Right kidney (tissue), 1 donor: ENCODE data around the gene NTM.
"Not testable (repeated sequence)": the region's sequence is repeated elsewhere in the genome, so short reads cannot be mapped to it uniquely, and the experiment has no call there.

Experiments used
- DNase-seq: peaks from one replicate; pipeline ENCODE4 v3.0.0-alpha.2; 2016

Gene NTM

DNA sequence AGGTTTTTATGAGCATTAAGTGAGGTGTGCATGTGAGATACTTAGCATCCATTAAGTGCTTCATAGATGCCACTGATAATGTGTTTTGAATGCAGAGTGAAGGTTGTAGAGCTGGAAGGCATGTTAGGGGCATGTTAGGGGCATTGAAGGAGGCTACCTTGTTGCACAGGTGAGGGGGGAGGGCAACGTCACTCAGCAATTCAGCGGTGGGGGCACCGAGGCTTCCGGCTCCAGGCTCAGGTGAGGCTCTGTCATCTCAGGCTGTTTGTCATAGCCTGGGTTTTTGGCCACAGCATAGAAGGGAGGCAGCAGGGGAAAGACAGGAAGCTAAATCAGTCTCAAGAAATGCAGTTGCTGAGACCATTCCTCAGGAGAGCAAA lies 299.0 kb downstream of the NTM start:
- no peak for DNase-seq

- no peak for DNase-seq
Measured at GRCh38 chr11:131670876-131671275, 300.5 kb downstream of the NTM start.

DNA sequence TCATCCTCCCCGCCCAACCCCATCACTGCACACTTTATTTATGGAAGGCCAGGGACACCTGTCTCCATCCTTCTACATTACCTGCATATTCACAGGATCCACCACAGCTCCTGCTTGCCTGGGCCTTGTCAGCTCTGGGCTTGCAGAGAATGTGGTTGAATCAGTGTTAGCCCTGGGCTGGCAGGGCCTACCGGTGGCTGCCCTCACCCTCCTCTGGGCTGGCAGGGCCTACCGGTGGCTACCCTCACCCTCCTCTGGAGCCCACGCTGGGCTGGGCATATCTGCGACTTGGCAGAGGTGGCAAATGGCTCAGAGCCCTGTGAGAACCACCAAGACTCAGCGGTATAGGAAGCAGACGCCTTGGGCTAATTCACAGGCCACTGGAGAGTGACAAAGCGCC lies 300.9 kb downstream of the NTM start:
- DNase-seq: no peak

GRCh38 chr11:131671734-131672133 lies 301.3 kb downstream of the NTM start:
- peak; percentile 53 for DNase-seq

DNA sequence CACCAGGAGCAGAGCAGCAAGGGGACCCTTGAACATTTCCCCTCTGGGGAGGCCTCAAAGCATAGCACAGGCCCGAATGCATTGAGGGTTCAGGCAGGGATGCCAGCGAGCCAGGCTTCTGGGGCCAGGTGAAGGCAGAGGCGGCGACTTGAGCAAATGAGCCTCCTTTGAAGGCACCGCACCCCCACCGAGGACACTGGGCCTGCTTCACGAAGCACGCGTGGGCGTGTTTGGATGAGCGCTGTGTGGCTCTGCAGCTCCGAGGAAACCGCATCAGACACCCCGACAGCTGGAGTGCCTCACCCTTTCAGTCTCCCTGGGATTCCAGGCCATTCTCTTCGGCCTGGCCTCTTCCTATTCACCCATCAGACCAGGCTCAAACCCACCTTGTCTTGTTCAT lies 301.8 kb downstream of the NTM start:
- no peak for DNase-seq

DNA sequence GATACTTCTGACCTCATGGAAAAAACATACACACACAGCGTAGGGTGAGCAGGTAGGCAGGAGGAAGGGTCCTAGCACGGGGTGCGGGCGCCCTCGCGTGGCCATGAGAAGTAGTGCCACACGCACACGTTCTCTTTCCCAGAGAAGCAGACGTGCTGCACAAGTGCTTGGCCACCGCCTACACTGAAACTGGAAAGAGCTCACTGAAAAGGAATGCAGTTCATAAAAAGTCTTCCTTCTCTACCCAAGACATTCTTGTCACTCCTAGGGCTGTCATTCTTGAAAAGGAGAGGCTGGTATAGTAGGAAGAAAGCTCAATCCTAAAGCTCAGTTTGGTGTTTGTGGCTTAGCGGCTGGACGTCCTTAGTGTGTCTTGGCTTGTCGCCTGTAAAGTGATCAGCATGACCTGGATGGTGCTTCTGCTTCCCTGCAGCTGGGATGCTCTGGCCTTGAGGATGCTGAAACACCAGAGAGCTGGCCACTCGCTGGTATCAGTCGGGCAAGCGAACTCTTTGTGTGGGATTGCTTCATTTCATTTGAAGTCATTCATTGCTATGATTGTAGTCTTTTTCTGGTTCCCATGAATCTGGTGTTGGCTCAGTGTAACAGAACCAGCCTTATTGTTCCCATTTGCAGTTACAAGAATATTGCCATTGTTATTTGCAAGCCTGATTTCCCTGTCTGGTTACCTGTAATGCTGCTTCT lies 303.8 kb downstream of the NTM start:
- DNase-seq: peak; percentile 57

DNA sequence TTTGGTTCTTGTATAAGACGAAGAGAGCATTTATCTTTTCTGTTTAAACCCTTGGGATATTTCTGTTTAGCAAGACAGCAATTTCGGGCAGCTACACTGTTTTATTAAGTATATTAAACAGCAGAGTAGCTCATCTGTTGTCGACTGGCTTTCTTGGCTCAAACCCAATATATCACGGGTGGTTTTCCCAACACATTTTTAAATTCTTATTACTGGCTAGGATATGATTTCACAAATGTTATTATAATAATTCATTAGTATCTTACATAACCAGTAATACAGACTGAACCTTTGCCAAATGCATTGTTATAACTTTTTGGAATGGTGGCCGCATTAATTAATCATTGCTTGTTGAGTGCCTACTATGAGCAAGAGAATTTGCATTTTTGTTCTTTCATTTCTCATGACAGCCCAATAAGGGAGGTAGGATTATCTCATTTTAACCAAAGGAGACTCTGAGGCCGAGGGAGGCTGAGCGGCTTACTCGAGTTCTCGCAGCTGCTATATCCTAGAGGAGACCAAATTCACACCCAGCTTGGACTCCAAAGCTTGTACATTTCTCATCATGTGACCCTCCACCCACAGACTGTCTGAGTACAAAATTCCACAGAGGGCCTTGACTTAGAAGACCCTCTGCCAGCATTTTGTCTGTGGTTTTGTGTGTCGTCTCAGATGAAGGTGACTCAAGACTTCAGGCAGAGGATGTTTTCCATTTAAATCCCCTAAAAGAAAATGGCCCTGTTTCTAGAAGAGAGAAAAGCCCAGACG lies 304.9 kb downstream of the NTM start:
- DNase-seq: no peak

DNA sequence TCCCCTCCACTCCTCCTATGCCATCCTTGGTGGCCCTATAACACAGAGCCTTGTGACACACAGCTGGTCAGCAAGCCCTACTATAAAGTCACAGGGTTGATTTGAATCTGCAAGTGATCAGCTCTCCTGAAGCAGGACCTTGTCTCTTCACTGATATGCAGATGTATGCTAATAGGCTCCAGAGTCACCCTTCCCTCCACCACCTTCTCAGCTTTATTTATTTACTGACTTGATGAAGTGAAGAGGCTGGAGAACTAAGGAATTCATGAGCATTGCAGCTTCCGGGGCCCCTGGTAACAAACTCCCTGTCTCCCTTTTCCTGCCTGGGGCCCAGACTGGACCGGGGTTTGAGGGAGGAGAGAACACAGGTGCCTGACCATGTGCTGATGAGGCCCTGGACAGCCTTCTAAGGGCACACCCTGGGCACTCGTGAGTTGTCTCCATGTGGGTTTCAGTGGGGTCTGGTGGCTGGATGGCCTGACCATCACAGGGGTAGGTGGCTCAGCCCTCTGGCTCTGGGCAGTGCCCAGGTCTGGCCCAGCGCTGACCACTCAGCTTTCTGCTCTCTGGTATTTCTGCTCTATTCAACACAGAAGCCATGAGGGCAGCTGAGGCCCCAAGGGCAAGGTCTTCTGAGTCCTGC lies 307.5 kb downstream of the NTM start:
- DNase-seq: no peak

GRCh38 chr11:131678658-131679340 lies 308.4 kb downstream of the NTM start:
- no peak for DNase-seq

GRCh38 chr11:131680448-131680847 lies 310.0 kb downstream of the NTM start:
- DNase-seq: not testable (repeated sequence)

DNA sequence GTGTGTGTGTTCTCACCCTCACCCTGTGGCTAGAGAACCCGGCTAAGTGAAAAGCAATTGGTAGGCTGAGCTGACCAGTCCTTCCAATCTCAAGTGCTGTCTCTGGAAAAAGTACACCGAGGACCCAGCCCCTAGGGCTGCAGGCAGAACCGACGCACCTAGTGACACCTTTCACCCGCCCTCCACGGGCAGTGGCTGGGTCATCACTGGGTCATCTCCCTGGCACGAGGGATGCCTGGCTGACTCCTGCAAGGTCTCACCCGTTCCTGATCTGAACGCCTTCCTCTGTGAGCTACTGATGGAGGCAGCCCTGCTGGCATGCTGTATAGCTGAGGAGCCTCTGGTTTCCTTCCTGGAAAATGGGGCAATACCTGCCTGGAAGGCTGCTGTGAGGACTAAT lies 311.5 kb downstream of the NTM start:
- no peak for DNase-seq

DNA sequence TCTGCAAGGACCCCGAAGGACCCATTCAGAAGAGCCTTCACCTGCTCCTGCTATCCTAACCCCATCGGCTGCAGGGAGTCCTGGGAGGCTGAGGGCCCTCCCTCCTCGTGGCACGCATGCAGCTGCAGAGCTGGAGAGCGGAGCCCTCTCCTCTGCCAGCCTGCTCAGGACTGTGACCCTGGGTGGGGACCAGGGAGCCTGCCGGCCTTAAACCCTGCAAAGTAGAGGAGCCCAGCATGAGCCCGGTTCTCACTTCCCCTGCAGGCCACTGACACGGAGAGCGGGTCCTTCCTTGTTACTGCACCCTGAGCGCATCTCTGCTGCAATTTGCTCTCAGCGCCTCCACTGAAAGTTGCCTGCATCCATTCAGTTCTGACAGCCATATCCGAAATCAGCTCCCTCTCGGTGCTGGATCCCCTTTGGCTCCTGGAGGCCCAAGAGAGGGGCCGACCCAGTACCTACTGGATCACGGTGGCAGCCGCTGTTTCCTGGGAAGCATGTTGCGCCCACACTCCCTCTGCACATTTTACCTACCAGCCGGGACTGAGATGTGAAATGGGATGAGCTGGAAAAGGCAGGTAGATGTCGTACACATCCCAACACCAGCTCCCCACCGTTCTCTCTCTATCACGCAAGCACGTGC lies 312.1 kb downstream of the NTM start:
- no peak for DNase-seq

DNA sequence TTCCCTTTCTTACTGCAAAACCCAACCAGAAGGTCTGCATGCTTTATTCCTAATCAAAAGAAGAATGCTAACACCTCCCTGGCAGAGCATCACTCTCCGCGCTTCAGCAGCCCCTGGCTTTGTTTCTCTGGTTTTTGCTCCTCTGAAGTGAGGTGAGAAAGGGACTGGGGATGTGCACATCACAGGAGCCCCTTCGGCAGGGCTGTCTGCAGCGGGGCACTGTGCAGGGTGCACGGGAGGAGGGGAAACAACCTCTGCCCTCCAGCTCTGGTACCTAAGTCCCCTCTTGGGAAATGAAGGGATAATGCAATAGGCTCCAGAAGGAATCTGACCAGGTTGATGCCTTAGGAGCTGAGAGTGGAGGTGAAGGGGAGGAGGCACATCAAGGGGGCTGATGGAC lies 312.7 kb downstream of the NTM start:
- DNase-seq: no peak

GRCh38 chr11:131683666-131684065 lies 313.3 kb downstream of the NTM start:
- no peak for DNase-seq

GRCh38 chr11:131684111-131685060 lies 314.0 kb downstream of the NTM start:
- no peak for DNase-seq

DNA sequence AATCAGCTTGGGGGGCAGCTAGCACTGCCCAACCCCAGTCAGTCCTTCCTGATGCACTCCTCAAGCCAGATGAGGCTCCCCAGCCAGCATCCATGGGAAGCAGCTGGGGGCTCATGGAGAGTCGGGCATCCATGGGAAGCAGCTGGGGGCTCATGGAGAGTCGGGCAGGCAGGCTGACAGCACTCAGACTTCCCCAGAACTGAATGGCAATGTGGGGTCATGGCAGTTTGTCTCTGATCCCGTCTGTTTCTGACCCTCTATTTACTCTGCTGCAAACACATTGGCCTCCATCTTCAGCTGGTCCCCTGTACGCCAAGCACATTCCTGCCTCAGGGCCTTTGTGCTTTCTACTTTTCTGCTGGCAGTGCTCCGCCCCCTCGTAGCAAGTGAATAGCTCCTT lies 314.8 kb downstream of the NTM start:
- DNase-seq: no peak

DNA sequence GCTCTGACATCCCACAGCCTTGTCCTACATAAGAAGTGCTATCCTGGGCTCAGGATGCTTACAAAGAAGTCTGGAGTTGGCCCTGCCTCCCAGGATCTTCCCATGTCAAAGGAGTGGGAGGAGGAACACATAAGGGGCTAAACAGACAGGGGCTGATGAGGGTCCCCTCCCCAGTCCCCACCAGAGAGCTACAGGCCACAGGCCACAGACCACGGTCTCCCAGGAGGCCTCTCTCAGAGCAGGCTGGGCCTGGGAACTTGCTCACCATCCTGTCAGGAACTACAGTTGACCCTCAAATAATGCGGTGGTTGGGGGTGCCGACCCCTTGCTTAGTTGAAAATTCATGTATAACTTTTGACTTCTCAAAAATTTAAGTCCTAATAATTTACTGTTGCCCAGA lies 315.5 kb downstream of the NTM start:
- no peak for DNase-seq

DNA sequence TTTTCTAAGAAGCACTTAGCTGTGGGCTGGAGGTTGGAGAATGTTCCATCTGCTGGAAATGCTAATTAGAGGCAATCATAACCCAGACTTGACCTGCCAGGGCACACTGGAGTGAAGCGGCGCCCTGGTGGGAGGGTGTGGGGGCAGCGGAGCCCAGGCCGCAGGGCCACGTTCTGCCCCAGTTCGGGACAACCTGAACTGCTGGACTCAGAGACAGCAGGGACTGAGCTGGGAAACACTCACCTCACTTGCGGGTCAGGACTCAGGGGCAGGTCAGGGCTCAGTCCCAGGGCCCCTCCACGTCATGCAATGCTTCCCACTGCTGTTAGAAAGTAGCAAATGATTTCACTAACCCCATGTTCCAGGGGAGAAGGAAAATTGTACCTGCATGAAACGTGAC lies 316.4 kb downstream of the NTM start:
- no peak for DNase-seq

DNA sequence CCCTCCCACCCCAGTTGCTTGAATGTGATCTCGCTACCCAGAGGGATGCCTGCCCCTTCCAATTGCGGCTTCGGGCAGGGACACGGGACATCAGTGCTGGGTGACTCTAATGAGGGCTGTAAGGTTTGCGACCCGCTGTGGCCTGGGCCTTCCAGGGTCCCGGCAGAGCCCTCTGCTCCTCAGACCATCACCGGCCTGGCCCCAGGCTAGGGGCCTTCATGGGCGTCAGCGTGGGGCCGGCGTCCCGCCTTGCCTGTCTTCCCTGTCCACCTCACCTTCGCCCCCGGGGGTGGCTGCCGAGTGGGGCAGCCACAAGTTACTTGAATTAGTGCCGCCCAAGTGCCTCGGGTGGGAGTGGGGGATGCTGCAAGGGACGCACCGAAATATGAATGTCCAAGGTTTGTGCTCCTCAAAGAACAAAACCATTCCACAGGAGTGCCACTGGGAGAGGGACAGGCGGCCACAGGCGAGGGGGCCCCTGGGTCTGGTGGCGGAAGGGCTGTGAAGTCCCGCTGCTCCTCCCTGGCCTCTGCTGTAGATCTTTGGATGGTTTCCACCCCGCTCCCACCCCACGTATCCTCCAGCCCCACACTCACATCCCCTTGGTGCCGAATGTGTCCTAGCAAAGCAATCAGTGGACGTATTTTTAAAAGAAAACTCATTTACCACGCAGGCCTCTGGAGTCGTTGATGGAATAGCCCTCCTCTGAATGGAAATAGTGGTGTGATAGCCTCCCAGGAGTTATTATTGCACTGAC lies 317.1 kb downstream of the NTM start:
- DNase-seq: no peak

DNA sequence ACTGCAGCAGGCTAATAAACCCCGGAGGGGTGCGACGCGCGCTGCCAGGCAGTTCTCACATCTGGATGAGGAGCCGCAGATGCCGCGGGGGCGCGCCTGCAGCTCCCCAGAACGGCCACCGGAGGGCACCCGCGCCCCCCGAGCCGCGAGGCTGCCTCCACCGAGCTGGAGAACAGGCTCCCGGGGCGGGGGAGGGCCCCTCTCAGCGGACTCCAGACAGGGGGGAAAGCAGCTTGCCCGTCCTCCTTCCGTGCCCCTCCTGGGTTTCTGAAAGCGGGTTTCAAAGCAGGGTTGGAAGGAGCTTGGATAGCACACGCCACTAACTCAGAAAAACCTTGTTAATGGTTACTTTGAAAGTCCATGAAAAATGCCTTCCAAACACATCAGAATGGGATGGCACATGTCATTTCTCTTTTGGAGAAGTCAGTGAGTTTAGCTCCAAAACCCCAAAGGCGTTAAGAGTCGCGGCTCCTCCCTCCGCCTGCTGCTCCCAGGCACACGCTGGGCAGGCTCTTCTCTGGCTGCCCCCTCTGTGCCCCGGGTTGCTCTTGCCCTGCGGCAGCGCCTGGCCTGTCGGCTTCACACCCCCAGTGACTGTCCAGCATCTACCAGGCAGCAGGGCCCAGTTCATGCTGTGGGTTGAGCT lies 317.8 kb downstream of the NTM start:
- DNase-seq: peak; percentile 78
